Esophagus muscularis mucosa (tissue), 4 donors: ENCODE data around the gene PHF13.

Experiments used
- EP300 ChIP-seq: sonication (generic); formaldehyde crosslinking; IDR thresholded peaks from one replicate; pipeline ENCODE4 v1.6.1; 2017; ENCODE audit warnings: antibody characterized with exemption
- POLR2A ChIP-seq: fragments of 450-650 bp; IDR thresholded peaks from one replicate; pipeline ENCODE4 v1.6.1; 2017; ENCODE audit warnings: antibody characterized with exemption, moderate library complexity, mild to moderate bottlenecking, low read depth
- POLR2AphosphoS5 ChIP-seq, 2 donors: sonication (generic); formaldehyde crosslinking; IDR thresholded peaks; one replicate each; pipeline ENCODE4 v1.6.1; 2017; ENCODE audit warnings: antibody characterized with exemption in 2 of 2
- TF ChIP-seq, protein P1 (sequence below), 3 experiments: fragments of 200-600 bp in 2 of 3; fragments of 450-650 bp in 1 of 3; sonication (generic) in 2 of 3; IDR thresholded peaks; one replicate each; pipeline ENCODE4 v1.5.1; 2017 to 2019; ENCODE audit warnings: antibody characterized with exemption in 3 of 3, mild to moderate bottlenecking in 2 of 3, moderate library complexity in 1 of 3

DNA sequence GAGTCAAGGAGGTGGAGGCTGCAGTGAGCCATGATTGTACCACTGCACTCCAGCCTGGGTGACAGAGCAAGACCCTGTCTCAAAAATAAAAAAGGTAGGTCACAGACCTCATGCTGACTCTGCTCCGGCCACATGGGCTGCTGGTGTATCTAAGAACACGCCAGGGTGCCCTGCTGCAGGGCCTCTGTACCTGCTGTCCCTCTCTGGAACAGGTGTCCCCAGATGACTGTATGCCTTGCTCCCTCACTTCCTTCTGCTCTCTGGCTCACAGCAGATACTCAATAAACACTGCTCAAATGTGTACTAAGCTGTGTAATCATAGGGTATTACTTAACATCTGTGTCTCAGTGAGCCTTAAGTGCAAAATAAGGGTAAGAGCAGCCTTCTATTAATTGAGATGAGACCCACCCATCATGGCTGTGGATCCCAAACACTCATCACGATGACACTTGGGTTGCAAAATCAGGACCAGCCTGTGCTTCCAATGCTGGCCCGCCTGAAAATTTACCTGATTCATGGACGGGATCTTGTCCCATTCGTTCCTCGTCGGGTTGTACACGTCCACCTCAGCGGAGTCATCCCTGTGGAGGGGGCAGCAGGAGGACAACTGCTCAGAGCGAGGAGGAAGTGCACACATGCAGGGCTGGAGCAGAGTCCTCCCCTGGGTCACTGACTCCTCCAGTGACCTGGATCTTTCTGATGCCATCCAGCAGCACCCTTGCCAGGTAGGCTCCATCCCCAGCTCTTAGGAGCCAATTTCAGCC lies 18.4 kb upstream of the PHF13 start:
- TF ChIP-seq EP300: no peak
- TF ChIP-seq, protein P1, sequence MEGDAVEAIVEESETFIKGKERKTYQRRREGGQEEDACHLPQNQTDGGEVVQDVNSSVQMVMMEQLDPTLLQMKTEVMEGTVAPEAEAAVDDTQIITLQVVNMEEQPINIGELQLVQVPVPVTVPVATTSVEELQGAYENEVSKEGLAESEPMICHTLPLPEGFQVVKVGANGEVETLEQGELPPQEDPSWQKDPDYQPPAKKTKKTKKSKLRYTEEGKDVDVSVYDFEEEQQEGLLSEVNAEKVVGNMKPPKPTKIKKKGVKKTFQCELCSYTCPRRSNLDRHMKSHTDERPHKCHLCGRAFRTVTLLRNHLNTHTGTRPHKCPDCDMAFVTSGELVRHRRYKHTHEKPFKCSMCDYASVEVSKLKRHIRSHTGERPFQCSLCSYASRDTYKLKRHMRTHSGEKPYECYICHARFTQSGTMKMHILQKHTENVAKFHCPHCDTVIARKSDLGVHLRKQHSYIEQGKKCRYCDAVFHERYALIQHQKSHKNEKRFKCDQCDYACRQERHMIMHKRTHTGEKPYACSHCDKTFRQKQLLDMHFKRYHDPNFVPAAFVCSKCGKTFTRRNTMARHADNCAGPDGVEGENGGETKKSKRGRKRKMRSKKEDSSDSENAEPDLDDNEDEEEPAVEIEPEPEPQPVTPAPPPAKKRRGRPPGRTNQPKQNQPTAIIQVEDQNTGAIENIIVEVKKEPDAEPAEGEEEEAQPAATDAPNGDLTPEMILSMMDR (IDR thresholded peaks at IDR 0.05): no peak
- no peak for TF ChIP-seq POLR2A
- no peak for TF ChIP-seq POLR2AphosphoS5 (IDR thresholded peaks at IDR 0.05)
